Activated T-helper 1 cell treated with Interleukin-2 at 50 U/mL for 16 hours (primary cell): ENCODE data around the gene UBE3C.
"Not testable (repeated sequence)": the region's sequence is repeated elsewhere in the genome, so short reads cannot be mapped to it uniquely, and the experiment has no call there.

Source experiments
- DNase-seq: peaks from one replicate; pipeline ENCODE4 v3.0.0-alpha.2; 2020; ENCODE audit warnings: low read depth

The UBE3C gene

GRCh38 chr7:157130849-157131248 is 7.9 kb upstream of the UBE3C start:
- DNase-seq, result not testable (repeated sequence)

GRCh38 chr7:157132796-157133195 is 5.9 kb upstream of the UBE3C start:
- DNase-seq, result no peak

- no peak for DNase-seq
Measured at GRCh38 chr7:157133304-157133703, 5.4 kb upstream of the UBE3C start.

GRCh38 chr7:157136372-157136771 is 2.4 kb upstream of the UBE3C start:
- no peak for DNase-seq

GRCh38 chr7:157138101-157138423 is 664 bp upstream of the UBE3C start:
- DNase-seq, result no peak

GRCh38 chr7:157139111-157139809 is 534 bp downstream of the UBE3C start:
- DNase-seq, result peak; percentile 60

GRCh38 chr7:157139810-157140510 is 1.2 kb downstream of the UBE3C start:
- no peak for DNase-seq

GRCh38 chr7:157140511-157140905 is 1.8 kb downstream of the UBE3C start:
- DNase-seq, result no peak

GRCh38 chr7:157141525-157142060 is 2.9 kb downstream of the UBE3C start:
- no peak for DNase-seq

GRCh38 chr7:157143788-157144187 is 5.1 kb downstream of the UBE3C start:
- no peak for DNase-seq

GRCh38 chr7:157149317-157149716 is 10.6 kb downstream of the UBE3C start:
- DNase-seq, result no peak

GRCh38 chr7:157150882-157151281 is 12.2 kb downstream of the UBE3C start:
- DNase-seq, result no peak

GRCh38 chr7:157151626-157152339 is 13.1 kb downstream of the UBE3C start:
- DNase-seq, result no peak

GRCh38 chr7:157152391-157152937 is 13.7 kb downstream of the UBE3C start:
- no peak for DNase-seq

- DNase-seq, result no peak
Measured at GRCh38 chr7:157153260-157153659, 14.5 kb downstream of the UBE3C start.

GRCh38 chr7:157155959-157156358 is 17.2 kb downstream of the UBE3C start:
- no peak for DNase-seq

GRCh38 chr7:157158400-157158799 is 19.7 kb downstream of the UBE3C start:
- DNase-seq, result no peak

GRCh38 chr7:157159537-157159936 is 20.8 kb downstream of the UBE3C start:
- DNase-seq, result not testable (repeated sequence)

- no peak for DNase-seq
Measured at GRCh38 chr7:157160433-157160832, 21.7 kb downstream of the UBE3C start.

- no peak for DNase-seq
Measured at GRCh38 chr7:157165987-157166386, 27.3 kb downstream of the UBE3C start.

GRCh38 chr7:157168571-157168970 is 29.8 kb downstream of the UBE3C start:
- DNase-seq, result no peak

- no peak for DNase-seq
Measured at GRCh38 chr7:157176771-157177170, 38.0 kb downstream of the UBE3C start.
